A549 (cell line): ENCODE measurements around the gene GPR158.

Experiments used
- CEBPB ChIP-seq, 2 experiments: fragments of >200 bp in 1 of 2; sonication (Bioruptor Twin) in 1 of 2; formaldehyde crosslinking in 1 of 2; IDR thresholded peaks; 2 replicates each; pipeline ENCODE4 v1.6.1; 2012 to 2016
- CHD4 ChIP-seq: fragments of 200-600 bp; sonication (generic); IDR thresholded peaks from 2 replicates; pipeline ENCODE4 v1.6.1; 2016; ENCODE audit warnings: antibody characterized with exemption, mild to moderate bottlenecking, borderline replicate concordance
- CTCF ChIP-seq: fragments of >200 bp; sonication (Bioruptor Twin); formaldehyde crosslinking; IDR thresholded peaks from 3 replicates; pipeline ENCODE4 v1.5.1; 2016
- E2F6 ChIP-seq: IDR thresholded peaks from 2 replicates; pipeline ENCODE4 v1.6.1; 2012; ENCODE audit warnings: low read depth, borderline replicate concordance
- ELK1 ChIP-seq: fragments of 150-350 bp; IDR thresholded peaks from 2 replicates; pipeline ENCODE4 v1.6.1; 2014; ENCODE audit warnings: low read depth, mild to moderate bottlenecking, low read length
- EP300 ChIP-seq, 2 experiments: fragments of >200 bp; sonication (Bioruptor Twin); formaldehyde crosslinking; IDR thresholded peaks; 2 replicates in 1 of 2; 3 replicates in 1 of 2; pipeline ENCODE4 v1.6.1; 2016 to 2017
- FOSL2 ChIP-seq, 2 experiments: fragments of 450-650 bp in 1 of 2; fragments of >200 bp in 1 of 2; sonication (Bioruptor Twin) in 1 of 2; formaldehyde crosslinking; IDR thresholded peaks; 2 replicates each; pipeline versions ENCODE4 v1.5.0 to v1.6.1; 2016 to 2020; ENCODE audit warnings: mild to moderate bottlenecking in 1 of 2, moderate library complexity in 1 of 2
- HOXB13 ChIP-seq: fragments of 250-450 bp; sonication (Bioruptor Pico); IDR thresholded peaks from 2 replicates; pipeline ENCODE4 v1.5.0; 2020; ENCODE audit warnings: low read depth, mild to moderate bottlenecking, moderate library complexity
- POLR2A ChIP-seq: IDR thresholded peaks from 2 replicates; pipeline ENCODE4 v1.6.1; 2012; ENCODE audit warnings: mild to moderate bottlenecking, low read length
- REST ChIP-seq: fragments of 200-600 bp; sonication (generic); IDR thresholded peaks from 2 replicates; pipeline ENCODE4 v1.6.1; 2016; ENCODE audit warnings: antibody characterized with exemption, mild to moderate bottlenecking, moderate library complexity

- no peak for TF ChIP-seq CTCF
- TF ChIP-seq EP300 (IDR thresholded peaks at IDR 0.05), result no peak
- no peak for TF ChIP-seq REST
- no peak for TF ChIP-seq POLR2A
- TF ChIP-seq E2F6, result no peak
- TF ChIP-seq CHD4, result no peak
- no peak for TF ChIP-seq HOXB13
- no peak for TF ChIP-seq FOSL2 (IDR thresholded peaks at IDR 0.05)
- TF ChIP-seq FOSL2 (CRISPR knock-in tag; IDR thresholded peaks at IDR 0.05), result no peak
- TF ChIP-seq CEBPB (IDR thresholded peaks at IDR 0.05), result no peak
- TF ChIP-seq ELK1, result no peak
Measured at GRCh38 chr10:25578061-25578460, 403.3 kb downstream of the GPR158 start.
